ENCODE results near the gene LMAN2.
A peak's percentile ranks its signal among the peaks of the same experiment; 100 is the strongest.
"Not testable (repeated sequence)": the region's sequence is repeated elsewhere in the genome, so short reads cannot be mapped to it uniquely, and the experiment has no call there.

The LMAN2 gene

GRCh38 chr5:177378884-177379883, 27.7 kb upstream of the LMAN2 start:
- peak; percentile 68 for DNase-seq (ENCODE audit: low spot score)

- DNase-seq (ENCODE audit: low spot score), result no peak
Observed at GRCh38 chr5:177377851-177378776, 26.6 kb upstream of the LMAN2 start.

- DNase-seq (ENCODE audit: low spot score), result no peak
Observed at GRCh38 chr5:177376107-177376506, 24.6 kb upstream of the LMAN2 start.

GRCh38 chr5:177375516-177375915, 24.0 kb upstream of the LMAN2 start:
- DNase-seq (ENCODE audit: low spot score), result not testable (repeated sequence)

- no peak for DNase-seq (ENCODE audit: low spot score)
Observed at GRCh38 chr5:177374211-177374610, 22.7 kb upstream of the LMAN2 start.

- no peak for DNase-seq (ENCODE audit: low spot score)
Observed at GRCh38 chr5:177373806-177374205, 22.3 kb upstream of the LMAN2 start.

- no peak for DNase-seq (ENCODE audit: low spot score)
Observed at GRCh38 chr5:177372910-177373309, 21.4 kb upstream of the LMAN2 start.

- DNase-seq (ENCODE audit: low spot score), result no peak
Observed at GRCh38 chr5:177372034-177372896, 20.8 kb upstream of the LMAN2 start.

GRCh38 chr5:177371120-177372033, 19.9 kb upstream of the LMAN2 start:
- no peak for DNase-seq (ENCODE audit: low spot score)

GRCh38 chr5:177370488-177371119, 19.1 kb upstream of the LMAN2 start:
- peak; percentile 96 for DNase-seq (ENCODE audit: low spot score)

- no peak for DNase-seq (ENCODE audit: low spot score)
Observed at GRCh38 chr5:177369645-177370440, 18.4 kb upstream of the LMAN2 start.

- peak; percentile 80 for DNase-seq (ENCODE audit: low spot score)
Observed at GRCh38 chr5:177368869-177369644, 17.6 kb upstream of the LMAN2 start.

GRCh38 chr5:177367981-177368868, 16.8 kb upstream of the LMAN2 start:
- no peak for DNase-seq (ENCODE audit: low spot score)

GRCh38 chr5:177367323-177367848, 15.9 kb upstream of the LMAN2 start:
- DNase-seq (ENCODE audit: low spot score), result no peak

GRCh38 chr5:177366528-177367322, 15.3 kb upstream of the LMAN2 start:
- peak; percentile 99 for DNase-seq (ENCODE audit: low spot score)

- DNase-seq (ENCODE audit: low spot score), result no peak
Observed at GRCh38 chr5:177365845-177366527, 14.5 kb upstream of the LMAN2 start.

All from HuH-7 (cell line).